Mesenchymal stem cell (in vitro differentiated cells and primary cell): ENCODE data around the gene ACOX2.

ENCODE experiments used
- DNase-seq: peaks from one replicate; pipeline ENCODE4 v3.0.0-alpha.2; 2013
- H2AFZ ChIP-seq: one replicate; pipeline ENCODE4 v1.6.1; 2013; ENCODE audit warnings: low read depth, mild to moderate bottlenecking, control low read depth, inconsistent platforms, low read length, moderate library complexity
- H2AK5ac ChIP-seq: 2 replicates; pipeline ENCODE4 v1.6.1; 2013; ENCODE audit warnings: low read length, moderate library complexity, mild to moderate bottlenecking, inconsistent platforms; ENCODE audit not compliant: severe bottlenecking
- H2BK120ac ChIP-seq: one replicate; pipeline ENCODE4 v1.6.1; 2013; ENCODE audit warnings: low read depth, mild to moderate bottlenecking, inconsistent platforms, low read length, moderate library complexity
- H2BK12ac ChIP-seq, 2 experiments: one replicate each; pipeline ENCODE4 v1.6.1; 2013; ENCODE audit warnings: inconsistent platforms in 2 of 2, low read length in 2 of 2, mild to moderate bottlenecking in 2 of 2, moderate library complexity in 2 of 2, control low read depth in 1 of 2
- H2BK15ac ChIP-seq: one replicate; pipeline ENCODE4 v1.6.1; 2013; ENCODE audit warnings: mild to moderate bottlenecking, low read depth, inconsistent platforms; ENCODE audit not compliant: poor library complexity, severe bottlenecking
- H2BK5ac ChIP-seq: 2 replicates; pipeline ENCODE4 v1.6.1; 2013; ENCODE audit warnings: low read depth, mild to moderate bottlenecking, low read length, control low read depth, inconsistent platforms; ENCODE audit not compliant: poor library complexity, severe bottlenecking
- H3K14ac ChIP-seq, 2 experiments: one replicate each; pipeline ENCODE4 v1.6.1; 2013; ENCODE audit warnings: inconsistent platforms in 2 of 2, low read length in 2 of 2, control low read depth in 1 of 2, mild to moderate bottlenecking in 1 of 2, moderate library complexity in 1 of 2
- H3K18ac ChIP-seq, 2 experiments: one replicate each; pipeline ENCODE4 v1.6.1; 2013; ENCODE audit warnings: inconsistent platforms in 2 of 2, low read length in 2 of 2, control low read depth in 1 of 2, low read depth in 1 of 2, mild to moderate bottlenecking in 1 of 2
- H3K23ac ChIP-seq, 2 experiments: one replicate each; pipeline ENCODE4 v1.6.1; 2013; ENCODE audit warnings: inconsistent platforms in 2 of 2, low read length in 2 of 2, mild to moderate bottlenecking in 2 of 2, moderate library complexity in 2 of 2, control low read depth in 1 of 2
- H3K27ac ChIP-seq: 2 replicates; pipeline ENCODE4 v1.5.1; 2013; ENCODE audit warnings: mild to moderate bottlenecking, moderate library complexity, low read length, control low read depth, inconsistent platforms; ENCODE audit not compliant: poor library complexity, severe bottlenecking
- H3K27me3 ChIP-seq, 2 experiments: 2 replicates each; pipeline versions ENCODE4 v1.6.1 to v1.7.0; 2013; ENCODE audit warnings: low read length in 2 of 2, mild to moderate bottlenecking in 2 of 2, moderate library complexity in 2 of 2, control low read depth in 1 of 2, inconsistent platforms in 1 of 2; ENCODE audit not compliant: control insufficient read depth in 1 of 2, insufficient read depth in 1 of 2
- H3K36me3 ChIP-seq, 2 experiments: 2 replicates each; pipeline versions ENCODE4 v1.6.1 to v1.7.0; 2013; ENCODE audit warnings: low read length in 2 of 2, control low read depth in 1 of 2, inconsistent platforms in 1 of 2, low read depth in 1 of 2, mild to moderate bottlenecking in 1 of 2; ENCODE audit not compliant: insufficient read depth in 2 of 2, control insufficient read depth in 1 of 2
- H3K4ac ChIP-seq, 2 experiments: one replicate each; pipeline ENCODE4 v1.6.1; 2013; ENCODE audit warnings: inconsistent platforms in 2 of 2, low read length in 2 of 2, mild to moderate bottlenecking in 2 of 2, moderate library complexity in 2 of 2, control low read depth in 1 of 2, low read depth in 1 of 2
- H3K4me1 ChIP-seq: 2 replicates; pipeline ENCODE4 v1.6.1; 2013; ENCODE audit warnings: low read depth, low read length, control low read depth; ENCODE audit not compliant: control insufficient read depth, insufficient read depth
- H3K4me2 ChIP-seq: 2 replicates; pipeline ENCODE4 v1.6.1; 2013; ENCODE audit warnings: low read length, mild to moderate bottlenecking, inconsistent platforms; ENCODE audit not compliant: poor library complexity, severe bottlenecking
- H3K4me3 ChIP-seq, 2 experiments: 2 replicates each; pipeline versions ENCODE4 v1.5.1 to v1.7.0; 2013; ENCODE audit warnings: low read length in 2 of 2, mild to moderate bottlenecking in 2 of 2, control low read depth in 1 of 2, low read depth in 1 of 2; ENCODE audit not compliant: insufficient read depth in 1 of 2
- H3K79me1 ChIP-seq: replicated peaks from 2 replicates; pipeline ENCODE4 v1.6.1; 2013; ENCODE audit warnings: mild to moderate bottlenecking, control low read depth, low read length, inconsistent platforms; ENCODE audit not compliant: poor library complexity, severe bottlenecking
- H3K9ac ChIP-seq: 2 replicates; pipeline ENCODE4 v1.7.0; 2013; ENCODE audit warnings: mild to moderate bottlenecking, low read length, moderate library complexity
- H3K9me3 ChIP-seq: 2 replicates; pipeline ENCODE4 v1.7.0; 2013; ENCODE audit warnings: mild to moderate bottlenecking, low read length; ENCODE audit not compliant: control insufficient read depth
- H4K8ac ChIP-seq: one replicate; pipeline ENCODE4 v1.6.1; 2013; ENCODE audit warnings: inconsistent platforms, mild to moderate bottlenecking, low read length, moderate library complexity
- H4K91ac ChIP-seq: one replicate; pipeline ENCODE4 v1.6.1; 2013; ENCODE audit warnings: mild to moderate bottlenecking, low read length, inconsistent platforms
- WGBS: methylation state at CpG from one replicate; pipeline ENCODE4 v1.1.7; 2013; ENCODE audit warnings: mixed read lengths; 5-methylcytosine and 5-hydroxymethylcytosine counted together

The ACOX2 gene

DNA sequence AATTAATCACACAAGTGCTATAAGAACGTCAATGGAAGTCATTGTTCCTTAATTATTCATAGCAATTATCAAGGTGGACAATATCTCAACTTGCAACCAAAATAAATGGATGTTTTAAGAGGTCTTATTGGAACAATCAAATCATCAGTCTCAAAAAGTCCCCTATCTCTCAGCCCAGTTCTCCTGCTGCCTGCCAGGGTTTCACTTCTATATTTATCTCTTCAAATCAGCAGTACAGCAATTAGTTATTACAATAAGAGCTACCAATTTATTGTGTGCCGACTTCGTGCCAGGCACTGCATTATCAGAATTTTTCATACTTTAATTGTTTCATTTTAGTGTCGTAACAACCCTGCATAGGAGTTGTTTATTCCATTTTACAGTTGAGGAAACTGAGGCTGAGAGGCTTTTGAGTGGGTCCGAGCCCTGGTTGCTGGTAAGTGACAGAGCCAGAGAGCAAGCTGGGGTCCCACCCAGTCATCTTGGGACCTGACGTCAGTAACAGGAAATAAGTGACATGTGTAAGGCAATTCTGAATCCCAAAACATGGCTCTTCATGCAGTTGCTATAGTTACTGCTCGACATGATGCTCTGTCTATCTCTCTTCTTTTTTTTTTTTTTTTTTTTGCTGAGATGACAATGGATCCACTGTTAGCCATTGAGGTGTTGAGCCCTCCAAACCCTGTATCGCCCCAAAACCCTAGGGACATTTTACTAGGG, 53.9 kb downstream of the ACOX2 start:
- Histone ChIP-seq H3K23ac (no peak overlapping the region), H3K79me1 (no peaks in the 10 kb centered on the region), H3K4ac (no peak overlapping the region), H2AK5ac (no peak overlapping the region), H2BK15ac (no peak overlapping the region), H3K9me3 (peaks cover 6% of the 10 kb centered on the region), H3K4me1 (peaks cover 7% of the 10 kb centered on the region), H2BK120ac (no peak overlapping the region), H3K27me3 (peaks cover 0 to 11% of the 10 kb centered on the region in 2 experiments), H2BK5ac (no peak overlapping the region), H3K9ac (no peak overlapping the region), H3K18ac (no peak overlapping the region), H2AFZ (no peak overlapping the region), H4K8ac (no peak overlapping the region), H3K36me3 (no peaks in the 10 kb centered on the region), H3K27ac (no peak overlapping the region), H2BK12ac (no peak overlapping the region), H3K14ac (no peak overlapping the region), H3K4me2 (no peak overlapping the region), H3K4me3 (no peak overlapping the region), H4K91ac (no peak overlapping the region)
- WGBS = 78% methylated on average over 6 of the region's 8 CpGs
- no peak for DNase-seq

DNA sequence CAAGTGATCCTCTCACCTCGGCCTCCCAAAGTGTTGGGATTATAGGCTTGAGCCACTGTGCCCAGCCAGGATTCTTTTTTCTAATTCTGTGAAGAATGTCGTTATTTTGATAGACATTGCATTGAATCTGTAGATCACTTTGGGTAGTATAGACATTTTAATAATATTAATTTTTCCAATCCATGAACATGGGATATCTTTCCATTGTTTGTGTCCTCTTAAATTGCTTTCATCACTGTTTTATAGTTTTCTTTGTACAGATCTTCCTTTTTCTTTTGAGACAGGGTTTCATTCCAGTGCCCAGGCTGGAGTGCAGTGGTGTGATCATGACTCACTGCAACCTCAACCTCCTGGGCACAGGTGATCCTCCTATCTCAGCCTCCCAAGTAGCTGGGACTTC, 56.7 kb downstream of the ACOX2 start:
- 87% methylated on average over 1 of the region's 2 CpGs for WGBS
- Histone ChIP-seq H4K8ac (no peak overlapping the region), H3K36me3 (no peaks in the 10 kb centered on the region), H3K27ac (no peak overlapping the region), H2BK5ac (no peak overlapping the region), H3K4me1 (no peaks in the 10 kb centered on the region), H3K27me3 (peaks cover 0 to 9% of the 10 kb centered on the region in 2 experiments), H3K18ac (no peak overlapping the region), H2BK120ac (no peak overlapping the region), H3K4me3 (no peak overlapping the region), H4K91ac (no peak overlapping the region), H3K9me3 (peaks cover 6% of the 10 kb centered on the region), H3K4ac (no peak overlapping the region), H3K9ac (no peak overlapping the region), H2BK15ac (no peak overlapping the region), H2BK12ac (no peak overlapping the region), H3K23ac (no peak overlapping the region), H2AK5ac (no peak overlapping the region), H2AFZ (no peak overlapping the region), H3K14ac (no peak overlapping the region), H3K79me1 (no peaks in the 10 kb centered on the region), H3K4me2 (no peak overlapping the region)
- no peak for DNase-seq

DNA sequence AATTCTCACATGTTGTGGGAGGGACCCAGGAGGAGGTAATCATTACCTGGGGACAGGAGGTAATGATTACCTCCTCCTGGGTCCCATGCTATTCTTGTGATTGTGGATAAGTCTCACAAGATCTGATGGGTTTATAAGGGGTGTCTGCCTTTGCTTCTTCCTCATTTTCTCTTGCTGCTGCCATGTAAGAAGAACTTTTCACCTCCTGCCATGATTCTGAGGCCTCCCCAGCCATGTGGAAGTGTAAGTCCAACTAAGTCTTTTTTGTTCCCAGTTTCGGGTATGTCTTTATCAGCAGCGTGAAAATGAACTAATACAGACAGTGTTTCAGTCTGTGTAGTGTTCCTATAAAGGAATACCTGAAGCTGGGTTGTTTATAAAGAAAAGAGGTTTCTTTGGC, 58.2 kb downstream of the ACOX2 start:
- Histone ChIP-seq H2BK5ac (no peak overlapping the region), H2BK15ac (no peak overlapping the region), H3K27ac (no peak overlapping the region), H3K9ac (no peak overlapping the region), H2BK120ac (no peak overlapping the region), H2AK5ac (no peak overlapping the region), H3K79me1 (no peaks in the 10 kb centered on the region), H3K4me2 (no peak overlapping the region), H2AFZ (no peak overlapping the region), H3K27me3 (peaks cover 0 to 11% of the 10 kb centered on the region in 2 experiments), H3K36me3 (no peaks in the 10 kb centered on the region), H3K4me1 (no peaks in the 10 kb centered on the region), H4K8ac (no peak overlapping the region), H3K14ac (no peak overlapping the region), H2BK12ac (no peak overlapping the region), H3K18ac (no peak overlapping the region), H4K91ac (no peak overlapping the region), H3K4me3 (no peak overlapping the region), H3K9me3 (peaks cover 6% of the 10 kb centered on the region), H3K23ac (no peak overlapping the region), H3K4ac (no peak overlapping the region)
- no peak for DNase-seq
- WGBS = 86% methylated on average over 2 of the region's 2 CpGs

DNA sequence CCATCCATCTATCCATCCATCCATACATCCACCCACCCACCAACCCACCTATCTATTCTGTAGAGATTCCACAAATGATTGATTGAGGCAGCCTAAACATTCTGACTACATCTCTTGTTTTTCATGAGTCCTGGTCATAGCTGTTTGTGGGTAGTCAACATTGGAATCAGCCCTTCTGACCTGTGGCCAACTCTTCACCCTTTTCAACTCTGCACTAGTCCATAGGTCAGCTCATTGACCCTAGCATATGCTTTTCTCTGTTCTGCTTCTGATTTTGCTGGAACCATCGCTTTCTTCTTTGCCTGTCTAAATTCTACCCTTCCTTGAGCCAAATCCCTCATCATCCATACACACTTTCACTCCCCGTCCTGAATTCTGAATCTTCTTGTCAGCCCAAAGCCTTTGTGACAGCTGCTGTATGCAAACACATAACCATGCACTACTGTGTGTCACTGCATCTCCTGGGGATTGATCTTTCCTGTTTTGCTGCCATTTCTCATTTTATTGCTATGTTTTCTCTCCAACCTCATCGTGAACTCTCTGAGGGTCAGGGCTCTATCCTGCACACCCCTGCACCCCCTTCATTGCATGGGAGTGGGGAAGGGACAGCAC, 61.9 kb downstream of the ACOX2 start:
- Histone ChIP-seq H4K8ac (no peak overlapping the region), H4K91ac (no peak overlapping the region), H3K4ac (no peak overlapping the region), H2BK15ac (no peak overlapping the region), H3K23ac (no peak overlapping the region), H2BK12ac (no peak overlapping the region), H3K36me3 (no peaks in the 10 kb centered on the region), H2BK5ac (no peak overlapping the region), H3K9me3 (peaks cover 6% of the 10 kb centered on the region), H3K27ac (no peak overlapping the region), H2AK5ac (no peak overlapping the region), H3K79me1 (no peaks in the 10 kb centered on the region), H3K4me3 (no peak overlapping the region), H3K9ac (no peak overlapping the region), H2BK120ac (no peak overlapping the region), H3K27me3 (peaks cover 0 to 10% of the 10 kb centered on the region in 2 experiments), H3K4me2 (no peak overlapping the region), H3K14ac (no peak overlapping the region), H3K4me1 (peaks cover 16% of the 10 kb centered on the region), H2AFZ (no peak overlapping the region), H3K18ac (no peak overlapping the region)
- DNase-seq = no peak
- WGBS = 61% methylated on average over 3 of the region's 3 CpGs
